GM19463 (cell line): ENCODE results near the gene SRSF3.
"Not testable (repeated sequence)": the region's sequence is repeated elsewhere in the genome, so short reads cannot be mapped to it uniquely, and the experiment has no call there.

Source experiments
- ATAC-seq: cut with Tn5 transposase; IDR thresholded peaks from one replicate; pipeline ENCODE4 v1.9.1; 2021; ENCODE audit warnings: mild to moderate bottlenecking, moderate library complexity; ENCODE audit not compliant: unreplicated experiment

The SRSF3 gene

DNA sequence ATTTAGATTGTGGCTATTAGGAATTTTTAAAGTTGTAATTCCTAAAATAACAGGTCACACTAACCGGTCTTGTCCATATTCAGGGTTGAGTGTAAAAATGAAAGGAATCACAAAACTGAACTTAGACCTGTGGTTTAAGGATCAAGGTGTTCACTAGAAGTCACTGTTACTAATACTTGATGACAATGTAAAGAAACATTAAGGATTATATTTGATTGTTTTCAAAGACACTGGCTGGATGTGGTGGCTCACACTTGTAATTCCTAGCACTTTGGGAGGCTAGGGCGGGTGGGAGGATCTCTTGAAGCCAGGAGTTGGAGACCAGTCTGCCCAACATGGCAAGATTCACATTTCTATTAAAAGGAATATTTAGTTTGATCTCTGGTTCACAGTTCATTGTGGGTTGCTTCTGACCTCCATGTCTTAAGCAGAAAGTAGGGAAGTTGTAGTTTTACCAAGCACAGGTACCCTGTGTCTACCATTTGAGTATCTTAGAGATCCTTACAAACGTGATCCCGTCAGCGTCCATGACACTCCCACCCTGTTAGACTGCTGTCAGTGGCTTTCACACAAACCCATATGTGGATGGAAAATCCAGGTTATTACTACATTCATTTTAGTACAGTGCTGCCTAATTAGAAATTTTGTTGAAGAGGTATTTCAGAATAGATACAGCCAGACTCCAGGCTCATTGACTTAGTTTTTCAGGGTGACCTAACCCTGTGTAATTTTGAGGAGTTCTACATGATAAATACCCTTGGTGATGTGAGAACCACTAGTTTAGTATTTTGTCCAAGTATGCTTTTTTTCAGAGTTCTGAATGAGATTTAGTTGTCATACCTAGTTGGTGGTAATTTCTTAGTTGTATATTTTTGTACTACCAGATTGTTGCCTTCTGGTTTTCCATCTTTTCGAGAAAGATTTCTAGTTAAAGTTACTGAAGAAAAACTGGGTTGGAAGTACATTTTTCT, 10.2 kb downstream of the SRSF3 start:
- ATAC-seq, result no peak

DNA sequence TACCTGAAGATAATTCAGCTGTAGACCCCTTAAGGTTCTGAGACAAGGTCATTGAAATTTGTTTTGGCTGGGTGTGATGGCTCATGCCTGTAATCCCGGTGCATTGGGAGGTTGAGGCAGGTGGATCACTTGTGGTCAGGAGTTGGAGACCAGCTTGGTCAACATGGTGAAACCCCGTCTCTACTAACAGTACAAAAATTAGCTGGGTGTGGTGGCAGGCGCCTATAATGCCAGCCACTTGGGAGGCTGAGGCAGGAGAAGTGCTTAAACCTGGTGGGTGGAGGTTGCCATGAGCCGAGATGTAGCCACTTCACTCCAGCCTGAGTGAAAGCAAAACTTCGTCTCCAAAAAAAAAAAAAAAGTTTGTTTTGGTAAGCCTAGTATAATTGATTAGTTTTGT, 11.0 kb downstream of the SRSF3 start:
- ATAC-seq, result no peak

DNA sequence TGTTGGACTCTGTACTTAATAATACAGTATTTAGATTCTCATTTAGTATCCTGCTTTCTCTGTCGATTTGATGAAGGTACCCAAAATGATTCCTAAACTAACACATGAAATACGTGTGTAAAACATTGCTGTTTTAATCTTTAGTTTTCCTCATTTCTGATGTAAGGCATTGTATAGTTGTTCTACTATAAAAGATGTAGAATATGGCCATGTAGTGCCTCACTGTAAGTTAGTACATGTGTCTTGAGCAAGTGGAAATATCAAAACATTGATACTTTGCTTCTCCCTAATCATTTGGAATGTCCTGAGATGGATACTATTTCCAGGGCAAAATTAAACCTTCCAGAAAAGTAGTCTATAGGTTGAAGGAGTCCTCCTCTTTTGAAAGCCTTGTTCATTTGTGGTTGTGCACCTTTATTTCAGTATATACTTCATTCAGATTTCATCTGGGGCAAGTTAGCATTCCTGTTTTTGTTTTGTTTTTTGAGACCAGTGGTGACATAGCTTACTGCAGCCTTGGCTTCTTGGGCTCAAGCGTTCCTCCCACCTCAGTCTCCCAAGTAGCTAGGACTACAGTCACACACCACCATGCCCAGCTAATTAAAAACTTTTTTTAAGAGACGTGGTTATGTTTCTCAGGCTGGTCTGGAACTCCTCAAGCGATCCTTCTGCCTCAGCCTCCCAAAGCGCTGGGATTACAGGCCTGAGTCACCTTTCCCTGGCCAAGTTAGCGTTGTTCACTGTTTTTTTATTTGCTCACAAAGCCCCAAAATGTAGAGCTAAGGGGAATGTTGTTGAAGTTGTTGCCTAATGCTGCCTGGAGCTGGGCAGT, 11.6 kb downstream of the SRSF3 start:
- ATAC-seq, result no peak

DNA sequence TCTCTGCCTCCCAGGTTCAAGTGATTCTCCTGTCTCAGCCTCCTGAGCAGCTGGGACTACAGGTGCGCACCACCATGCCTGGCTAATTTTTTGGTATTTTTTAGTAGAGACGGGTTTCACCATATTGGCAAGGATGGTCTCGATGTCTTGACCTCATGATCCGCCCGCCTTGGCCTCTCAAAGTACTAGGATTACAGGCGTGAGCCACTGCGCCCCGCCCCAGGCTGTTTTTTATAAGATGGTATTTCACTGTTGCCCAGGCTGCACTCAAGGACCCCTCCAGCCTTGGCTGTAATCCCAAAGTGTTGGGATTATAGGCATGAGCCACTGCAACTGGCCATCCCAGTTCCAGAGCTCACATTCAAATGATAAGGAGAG, 13.1 kb downstream of the SRSF3 start:
- ATAC-seq, result not testable (repeated sequence)

DNA sequence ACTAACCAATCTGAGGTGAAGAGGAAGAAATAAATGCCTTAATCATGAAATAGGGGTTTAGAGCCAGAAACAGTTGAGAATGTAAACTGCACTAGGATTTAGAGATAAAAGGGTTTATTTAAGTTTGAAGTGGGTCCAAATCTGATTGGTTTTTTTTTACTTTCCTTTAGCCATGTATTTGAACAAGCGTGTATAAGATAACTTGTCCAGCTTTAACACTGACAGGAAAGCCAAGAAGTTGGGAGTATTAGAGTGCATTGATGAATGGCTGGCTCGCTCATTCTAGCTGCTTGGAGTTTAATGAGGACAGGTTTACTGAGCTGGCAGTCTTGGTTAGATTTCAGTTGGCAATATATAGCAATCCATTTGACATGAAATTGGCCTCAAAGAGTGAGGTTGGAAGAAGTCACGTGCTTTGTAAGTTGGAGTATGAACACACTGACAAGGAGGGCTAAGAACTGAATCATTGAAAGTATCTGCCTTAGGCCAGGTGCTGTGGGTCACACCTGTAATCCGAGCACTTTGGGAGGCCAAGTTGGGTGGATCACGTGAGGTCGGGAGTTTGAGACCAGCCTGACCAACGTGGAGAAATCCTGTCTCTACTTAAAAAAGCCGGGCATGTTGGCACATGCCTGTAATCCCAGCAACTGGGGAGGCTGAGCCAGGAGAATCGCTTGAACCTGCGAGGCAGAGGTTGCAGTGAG, 13.7 kb downstream of the SRSF3 start:
- ATAC-seq, result no peak

DNA sequence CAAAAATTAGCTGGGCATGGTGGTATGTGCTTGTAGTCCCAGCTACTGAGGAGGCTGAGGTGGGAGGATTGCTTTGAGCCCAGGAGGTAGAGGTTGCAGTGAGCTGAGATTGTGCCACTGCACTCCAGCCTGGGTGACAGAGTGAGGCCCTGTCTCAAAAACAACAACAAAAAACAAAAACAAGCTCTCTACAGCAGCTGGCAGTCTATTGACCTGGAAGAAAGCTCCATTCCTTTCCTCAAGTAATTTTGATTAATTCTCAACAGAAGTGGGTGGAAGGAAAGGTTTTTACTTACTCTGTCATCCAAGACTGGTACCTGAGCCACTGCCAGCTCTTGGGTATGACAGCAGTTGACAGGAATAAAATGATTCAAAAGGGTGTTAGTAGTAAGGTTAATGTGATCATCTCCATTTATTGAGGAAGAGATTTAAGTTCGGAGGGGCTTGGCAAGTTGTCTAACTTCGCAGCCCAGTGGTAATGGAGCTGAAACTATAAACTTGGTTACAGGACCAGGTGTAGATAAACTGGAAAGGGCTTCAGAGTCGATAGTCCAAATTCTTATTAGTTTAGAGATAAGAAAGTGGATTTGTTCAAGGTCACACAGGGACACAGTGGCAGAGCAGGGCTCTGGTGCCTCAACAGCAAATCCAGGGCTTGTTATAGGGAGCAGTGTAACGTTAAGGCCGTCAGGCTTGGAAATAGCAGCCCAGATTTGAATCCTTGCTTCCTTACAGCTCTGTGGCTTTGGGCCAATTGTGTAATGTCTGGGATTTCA, 14.8 kb downstream of the SRSF3 start:
- no peak for ATAC-seq

DNA sequence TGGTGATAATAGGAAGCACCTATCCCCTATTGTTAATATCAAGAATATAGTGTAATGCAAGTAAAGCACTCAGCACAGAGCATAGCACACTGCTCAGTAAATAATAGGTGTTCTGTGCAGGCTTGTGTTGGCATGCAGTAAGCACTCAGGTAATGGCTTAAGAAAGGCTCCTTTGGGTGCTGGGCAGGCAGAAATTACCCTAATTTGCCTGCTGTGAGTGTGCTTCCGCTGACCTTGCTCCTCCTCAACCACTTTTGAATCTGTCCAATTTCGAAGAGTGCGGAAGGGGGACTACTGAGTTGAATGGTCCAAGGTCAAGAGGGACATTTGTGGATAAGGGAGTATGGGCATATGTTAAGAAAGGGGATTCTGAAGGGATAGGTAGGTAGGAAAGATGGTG, 15.4 kb downstream of the SRSF3 start:
- ATAC-seq, result no peak

DNA sequence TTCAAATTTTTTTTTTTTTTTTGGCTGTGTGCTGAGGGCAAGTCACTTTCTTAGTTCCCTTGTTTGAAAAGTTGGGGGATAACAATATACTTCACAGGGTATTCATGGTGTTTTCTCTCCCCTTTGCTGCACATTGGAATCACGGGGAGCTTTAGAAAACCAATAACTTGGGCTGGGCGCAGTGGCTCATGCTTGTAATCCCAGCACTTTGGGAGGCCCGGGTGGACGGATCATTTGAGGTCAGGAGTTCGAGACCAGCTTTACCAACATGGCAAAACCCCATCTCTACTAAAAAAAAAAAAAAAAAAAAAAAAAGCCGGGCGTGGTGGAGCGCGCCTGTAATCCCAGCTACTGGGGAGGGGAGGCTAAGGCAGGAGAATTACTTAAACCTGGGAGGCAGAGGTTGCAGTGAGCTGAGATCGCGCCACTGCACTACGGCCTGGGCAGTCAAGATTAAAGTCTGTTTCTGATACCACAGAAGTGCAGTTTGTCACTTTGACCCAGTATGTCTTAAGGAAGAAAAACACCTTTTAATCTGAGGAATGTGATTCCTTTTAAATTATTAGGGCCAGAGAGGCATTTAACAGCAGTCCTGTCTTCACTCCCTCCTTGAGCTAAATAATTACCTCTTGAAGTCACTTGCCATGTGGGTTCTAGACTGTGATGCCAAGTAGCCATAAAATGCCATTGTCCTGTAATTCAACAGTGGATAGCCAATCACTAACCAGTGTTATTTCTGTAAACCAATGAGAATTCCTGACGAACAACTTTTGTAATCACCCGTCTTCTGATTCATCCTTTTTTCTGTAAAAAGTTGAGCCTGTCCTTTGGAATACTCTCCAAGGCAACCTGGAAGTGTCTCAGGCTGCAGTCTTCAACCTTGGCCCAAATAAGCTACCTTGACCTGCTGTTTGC, 16.1 kb downstream of the SRSF3 start:
- ATAC-seq, result no peak

DNA sequence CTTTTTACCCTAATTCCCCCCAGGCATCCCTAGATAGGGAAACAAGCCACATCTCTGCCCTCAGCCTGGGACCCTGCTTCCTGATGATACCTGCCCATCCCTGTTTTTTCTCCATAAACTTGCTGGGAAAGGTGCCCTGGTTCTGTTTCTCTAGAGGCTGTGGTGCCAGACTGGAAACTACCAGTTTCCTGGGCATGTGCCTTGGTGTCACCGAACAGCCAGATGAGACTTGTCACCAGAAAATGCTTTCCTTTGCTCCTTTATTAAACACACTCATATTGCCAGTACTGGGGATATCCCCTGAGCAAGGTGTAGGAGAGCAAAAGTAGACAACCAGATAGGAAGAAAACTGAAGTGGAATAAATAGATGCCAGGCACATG, 16.8 kb downstream of the SRSF3 start:
- no peak for ATAC-seq

DNA sequence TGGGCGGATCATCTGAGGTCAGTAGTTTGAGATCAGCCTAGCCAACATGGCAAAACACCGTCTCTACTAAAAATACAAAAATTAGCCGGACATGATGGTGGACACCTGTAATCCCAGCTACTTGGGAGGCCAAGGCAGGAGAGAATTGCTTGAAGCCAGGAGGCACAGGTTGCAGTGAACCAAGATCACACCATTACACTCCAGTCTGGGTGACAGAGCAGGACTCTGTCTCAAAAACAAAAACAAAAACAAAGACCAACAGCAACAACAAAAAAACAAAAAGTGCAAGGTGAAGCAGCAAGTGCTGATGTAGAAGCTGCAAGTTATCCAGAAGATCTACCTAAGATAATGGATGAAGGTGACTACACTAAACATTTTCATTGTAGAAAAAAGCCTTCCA, 17.5 kb downstream of the SRSF3 start:
- ATAC-seq, result not testable (repeated sequence)

DNA sequence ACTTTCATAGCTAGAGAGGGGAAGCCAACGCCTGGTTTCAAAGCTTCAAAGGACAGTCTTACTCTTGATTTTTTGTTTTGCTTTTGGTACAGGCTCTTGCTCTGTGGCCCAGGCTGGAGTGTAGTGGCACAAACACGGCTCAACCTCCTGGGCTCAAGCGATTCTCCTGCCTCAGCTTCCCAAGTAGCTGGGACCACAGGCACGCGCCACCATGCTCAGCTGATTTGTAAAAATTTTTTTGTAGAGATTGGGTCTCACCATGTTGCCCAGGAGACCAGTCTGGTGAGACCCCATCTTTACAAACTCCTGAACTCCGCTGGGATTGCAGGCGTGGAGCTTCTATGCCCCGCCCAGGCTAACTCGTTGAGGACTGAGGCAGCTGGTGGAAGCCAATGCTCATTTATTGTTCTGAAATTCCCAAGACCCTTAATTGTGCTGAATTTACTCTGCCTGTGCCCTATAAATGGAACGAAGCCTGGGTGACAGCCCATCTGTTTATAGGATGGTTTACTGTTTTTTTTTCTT, 18.0 kb downstream of the SRSF3 start:
- no peak for ATAC-seq

DNA sequence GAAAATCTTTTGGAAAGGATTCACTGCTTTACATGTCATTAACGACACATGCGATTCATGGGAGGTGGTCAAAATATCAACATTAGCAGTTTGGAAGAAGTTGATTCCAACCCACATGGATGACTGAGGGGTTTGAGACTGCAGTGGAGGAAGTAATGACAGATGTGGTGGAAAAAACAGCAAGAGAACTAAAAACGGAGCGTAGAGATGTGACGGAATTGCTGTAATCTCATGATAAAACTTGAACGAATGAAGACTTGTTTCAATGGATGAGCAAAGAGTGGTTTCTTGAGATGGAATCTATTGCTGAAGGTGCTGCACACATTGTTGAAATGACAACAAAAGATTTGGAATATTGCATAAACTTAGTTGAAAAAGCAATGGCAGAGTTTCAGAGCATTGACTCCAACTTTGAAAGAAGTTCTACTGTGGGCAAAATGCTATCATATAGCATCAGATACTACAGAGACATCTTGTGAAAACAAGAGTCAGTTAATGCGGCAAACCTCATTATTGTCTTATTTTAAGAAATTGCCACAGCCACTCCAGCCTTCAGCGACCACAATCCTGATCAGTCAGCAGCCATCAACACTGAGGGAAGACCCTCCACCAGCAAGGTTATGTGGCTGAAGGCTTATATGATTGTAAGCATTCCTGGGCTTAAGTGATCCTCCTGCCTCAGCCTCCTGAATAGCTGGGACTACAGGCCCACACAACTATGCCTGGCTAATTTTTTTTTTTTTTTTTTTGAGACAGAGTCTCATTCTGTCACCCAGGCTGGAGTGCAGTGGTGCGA, 19.2 kb downstream of the SRSF3 start:
- ATAC-seq, result no peak

DNA sequence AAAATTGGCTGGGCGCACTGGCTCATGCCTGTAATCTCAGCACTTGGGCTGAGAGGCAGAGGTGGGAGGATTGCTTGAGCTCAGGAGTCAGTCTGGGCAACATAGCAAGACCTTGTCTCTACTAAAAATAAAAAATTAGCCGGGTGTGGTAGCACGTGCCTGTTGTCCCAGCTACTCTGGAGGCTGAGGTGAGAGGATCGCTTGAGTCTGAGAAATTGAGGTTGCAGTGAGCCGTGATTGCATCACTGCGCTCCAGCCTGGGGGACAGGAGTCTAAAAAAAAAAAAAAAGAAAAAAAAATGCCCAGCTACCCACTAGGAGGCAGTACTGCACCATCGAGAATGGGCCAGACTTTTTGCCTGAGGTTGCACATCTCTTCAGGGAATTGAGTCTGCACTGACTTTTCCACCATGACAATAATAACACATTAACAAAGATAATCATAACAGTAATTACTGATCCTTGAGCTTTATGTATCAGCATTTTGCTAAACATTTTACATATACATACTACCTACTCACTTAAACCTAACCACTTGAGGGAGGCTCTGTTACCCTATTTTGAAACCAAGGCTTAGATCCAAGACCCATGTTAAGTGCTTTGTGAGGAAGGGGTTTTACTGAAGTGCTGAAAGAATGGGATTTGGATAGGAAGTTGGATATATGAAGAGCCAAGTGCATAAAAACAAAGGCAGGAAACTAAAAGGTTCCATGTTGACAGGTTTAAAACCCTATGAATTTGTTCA, 21.0 kb downstream of the SRSF3 start:
- no peak for ATAC-seq

DNA sequence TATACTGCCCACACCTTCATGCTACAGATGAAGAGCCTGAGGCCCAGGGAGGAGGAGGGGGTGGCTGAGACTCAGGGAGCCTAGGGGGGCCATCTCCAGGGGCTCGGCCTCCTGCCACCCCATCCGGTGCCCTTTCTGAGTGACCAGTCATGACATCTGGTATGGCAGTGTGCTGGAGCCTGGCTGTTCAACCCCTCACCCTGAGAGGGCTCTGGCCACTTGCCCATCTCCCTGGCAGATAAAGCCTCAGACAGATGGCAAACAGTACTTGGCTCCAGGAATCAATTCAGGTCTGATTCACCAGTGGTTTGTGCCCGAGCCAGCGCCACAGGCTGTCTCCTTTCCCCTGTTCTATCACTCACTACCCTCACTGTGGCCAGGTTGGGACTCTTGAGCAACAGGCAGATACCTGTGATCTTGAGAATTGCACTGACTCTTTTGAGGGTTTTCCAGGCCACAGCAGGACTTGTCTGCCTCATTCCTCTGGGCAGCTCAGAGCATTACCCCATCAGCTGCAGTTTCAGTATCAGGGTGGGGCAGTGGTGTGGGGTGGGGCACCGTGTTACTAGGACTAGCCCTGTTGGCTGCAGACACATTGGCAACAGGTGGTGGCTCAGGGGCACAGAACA, 22.8 kb downstream of the SRSF3 start:
- ATAC-seq, result no peak

DNA sequence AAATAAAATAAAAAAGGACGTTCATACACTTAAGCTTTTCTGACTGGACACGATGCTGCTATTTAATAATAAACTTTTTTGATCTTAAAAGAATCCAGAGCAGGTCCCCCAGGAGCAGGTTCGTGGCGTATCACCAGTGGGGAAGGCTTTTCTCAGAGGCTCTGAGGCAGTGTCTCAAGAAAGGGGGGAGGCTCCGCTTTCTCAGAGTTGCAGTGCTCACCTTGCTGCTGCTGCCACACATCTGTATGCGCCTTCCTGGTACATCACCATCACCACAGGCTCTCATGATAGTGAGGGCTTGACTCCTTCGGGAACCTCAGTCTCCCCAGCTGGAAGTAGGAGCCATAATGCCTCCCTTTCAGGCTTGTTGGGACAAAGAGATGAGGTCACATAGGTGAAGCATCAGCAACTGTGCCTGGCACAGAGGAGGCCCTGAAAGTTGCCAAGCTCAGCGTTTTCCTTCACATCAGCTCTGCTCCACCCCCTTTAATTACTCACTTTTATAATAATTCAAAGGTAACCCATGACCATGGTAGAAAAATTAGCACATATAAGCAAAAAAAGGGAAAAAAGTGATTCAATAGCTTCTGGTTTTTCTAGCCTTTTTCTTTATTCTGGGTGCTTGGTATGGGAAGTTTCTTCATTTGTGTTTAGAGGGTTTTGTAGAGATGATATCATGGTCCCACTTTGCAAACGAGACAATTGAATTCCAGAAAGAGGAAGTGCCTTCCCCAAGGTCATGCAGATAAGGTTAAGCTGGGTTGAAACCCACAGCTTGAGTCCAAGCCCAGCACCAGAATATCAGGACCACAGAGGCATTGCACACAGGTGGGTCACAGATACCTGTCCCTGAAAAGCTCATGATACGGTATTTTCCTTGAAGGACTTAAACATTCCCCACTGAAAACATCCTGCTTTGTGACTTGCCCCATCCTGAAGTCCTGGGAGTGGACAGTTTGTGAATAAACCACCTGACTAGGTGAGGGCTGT, 24.5 kb downstream of the SRSF3 start:
- ATAC-seq, result no peak

DNA sequence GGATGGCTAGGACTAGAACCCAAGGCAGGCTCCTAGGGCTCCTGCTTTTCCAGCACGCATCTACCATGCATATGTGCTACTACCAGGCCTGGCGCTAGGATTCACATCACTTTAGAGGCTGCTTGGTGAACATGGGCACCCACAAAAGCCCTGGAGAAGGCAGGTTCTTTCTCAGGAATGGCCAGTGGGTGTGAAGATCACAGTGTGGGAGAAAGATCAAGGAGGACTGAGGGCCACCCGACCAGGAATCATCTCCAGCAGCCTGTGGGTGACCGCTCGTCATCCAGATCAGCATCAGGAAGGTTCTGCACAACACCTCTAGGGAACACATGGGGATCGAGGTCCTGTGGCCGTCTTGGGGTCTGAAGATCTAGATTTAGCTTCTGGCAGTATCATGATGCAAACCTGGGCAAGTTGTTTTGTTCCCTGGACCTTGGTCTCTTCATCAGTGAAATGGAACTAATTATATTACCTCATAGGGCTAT, 27.3 kb downstream of the SRSF3 start:
- ATAC-seq, result no peak
